Germinal center (tissue), 1 donor: Measurements from ENCODE around the gene LEMD1.
"Not testable (repeated sequence)": the region's sequence is repeated elsewhere in the genome, so short reads cannot be mapped to it uniquely, and the experiment has no call there.

Experiments used
- DNase-seq: peaks from one replicate; pipeline ENCODE4 v3.0.0; 2012; ENCODE audit warnings: mixed read lengths, low spot score

The LEMD1 gene

DNA sequence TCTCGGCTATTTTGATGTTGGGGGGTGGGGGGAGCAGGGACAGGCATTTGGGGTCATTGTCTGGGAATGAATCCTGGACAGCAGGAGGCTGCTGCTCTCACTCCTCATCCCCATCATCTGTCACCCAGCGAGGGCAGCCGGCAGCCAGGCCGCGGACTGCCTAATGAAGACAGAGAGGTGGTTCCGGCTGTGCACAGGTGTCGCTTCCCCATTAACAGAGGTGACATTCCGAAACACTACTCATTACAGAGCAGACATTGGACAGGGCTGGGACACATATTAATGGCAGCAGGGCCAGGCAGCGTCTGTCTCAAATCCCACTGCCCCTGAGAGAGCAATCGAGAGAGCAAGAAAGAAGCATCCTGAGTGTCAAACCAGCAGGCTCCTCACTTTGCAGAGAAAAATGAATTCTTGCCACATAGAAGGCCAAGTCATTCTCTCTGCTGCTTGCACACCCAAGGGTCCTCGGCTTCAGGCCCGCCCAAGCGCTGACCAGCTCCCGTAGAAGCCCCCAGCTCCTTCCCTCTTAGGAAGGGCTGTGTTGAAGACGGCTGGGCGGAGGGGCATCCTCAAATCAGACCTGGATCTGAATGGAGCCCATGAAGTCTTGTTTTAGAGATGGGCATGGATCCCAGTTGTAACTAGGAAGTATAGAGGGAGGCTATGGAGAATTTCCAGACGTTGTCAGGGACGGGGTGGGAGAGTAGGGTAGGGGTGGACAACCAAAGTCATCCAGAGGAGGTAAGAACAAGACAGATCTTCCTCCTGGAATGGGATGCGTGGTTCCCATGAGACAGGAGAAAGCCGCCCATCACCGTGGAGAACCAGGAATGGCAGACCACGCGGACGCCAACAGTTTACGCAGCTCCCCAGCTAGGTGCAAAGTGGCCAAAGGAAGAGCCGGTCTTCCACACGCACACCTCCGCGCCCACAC, 8.2 kb upstream of the LEMD1 start:
- no peak for DNase-seq

DNA sequence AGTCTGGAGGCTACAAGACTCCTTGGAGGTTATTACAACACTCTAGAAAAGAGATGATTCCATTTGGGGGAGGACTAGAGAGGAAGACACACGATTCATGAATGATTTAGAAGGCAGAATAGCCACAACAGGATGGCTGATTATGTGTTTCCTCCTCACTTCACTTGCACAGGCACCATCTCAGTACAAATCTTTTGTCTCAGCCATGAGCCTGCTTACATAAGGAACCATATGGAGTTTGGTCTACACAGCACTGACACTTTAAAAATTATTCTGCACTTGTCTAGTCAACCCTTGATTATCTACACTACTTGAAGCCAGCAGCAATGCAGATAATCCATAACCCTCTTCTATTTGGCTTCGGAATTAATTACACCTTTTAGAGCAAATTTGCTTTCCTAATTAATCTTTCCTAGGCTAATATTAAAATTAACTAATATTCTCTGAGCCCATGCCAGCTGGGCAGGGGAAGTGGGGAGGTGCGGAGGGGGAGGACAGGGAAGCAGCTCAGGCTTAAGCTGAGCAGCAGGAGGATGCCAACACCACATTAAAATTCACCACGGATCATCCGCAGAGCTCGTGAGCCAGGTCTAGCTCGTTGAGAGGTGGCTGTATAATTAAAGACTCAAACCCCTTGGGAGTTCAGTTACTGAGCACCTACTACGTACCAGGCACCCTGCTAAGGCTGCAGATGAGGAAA, 3.2 kb upstream of the LEMD1 start:
- DNase-seq: no peak

DNA sequence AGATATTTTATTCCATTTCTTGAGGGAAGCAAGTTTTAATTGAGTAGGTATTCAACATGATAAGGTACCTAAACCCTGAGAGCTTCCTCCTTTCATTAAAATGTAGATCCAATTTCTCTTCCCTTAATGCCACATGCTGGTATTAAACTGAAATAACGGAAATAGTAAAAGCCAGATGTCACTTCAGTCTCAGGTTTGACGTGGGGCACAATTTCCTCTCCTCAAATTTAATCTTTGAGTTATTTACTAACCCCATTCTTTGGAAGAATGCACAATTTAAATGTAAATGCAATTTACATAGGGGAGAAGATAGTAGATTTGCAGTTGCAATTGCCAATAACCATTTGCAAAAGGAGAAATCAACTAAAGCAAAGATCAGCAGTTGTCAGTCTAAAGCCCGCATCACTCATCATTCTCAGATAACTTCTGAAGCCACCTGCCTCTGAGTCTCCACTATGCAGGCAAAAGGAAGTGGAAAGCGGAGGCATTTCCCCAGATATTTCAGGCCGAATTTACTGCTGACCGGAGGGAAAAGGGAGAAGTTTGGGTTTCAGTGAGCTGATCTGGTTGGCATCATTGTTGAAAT, 2.1 kb upstream of the LEMD1 start:
- no peak for DNase-seq

DNA sequence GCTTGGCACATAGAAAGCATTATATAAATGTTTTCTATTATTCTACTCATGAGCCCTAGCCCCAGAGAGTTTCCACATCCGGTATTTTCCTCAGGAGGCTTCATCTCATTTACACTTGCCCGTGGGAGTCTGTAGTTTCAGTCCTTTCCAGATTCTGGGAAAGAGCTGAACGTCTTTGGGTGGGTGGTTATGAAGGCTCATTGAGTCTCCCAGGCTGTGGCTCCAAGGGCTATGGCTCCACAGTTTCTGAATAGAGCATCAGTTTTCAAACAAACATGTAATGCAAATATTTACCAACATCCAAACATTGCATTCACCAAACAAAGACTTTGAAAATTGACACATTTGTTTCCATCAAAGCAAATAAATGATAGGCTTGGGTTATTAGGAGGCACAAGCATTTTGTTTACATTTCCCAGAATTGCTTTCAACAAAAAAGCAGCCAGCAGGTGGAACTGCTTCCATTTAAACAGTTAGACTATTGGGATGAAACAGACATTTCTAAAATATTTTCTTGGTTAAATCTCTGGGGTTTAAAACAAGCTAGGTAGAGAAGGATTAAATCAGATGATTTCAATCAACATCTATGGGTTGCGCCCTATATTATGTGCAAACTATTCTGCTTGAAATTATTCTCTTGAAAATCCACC, 1.3 kb upstream of the LEMD1 start:
- no peak for DNase-seq

DNA sequence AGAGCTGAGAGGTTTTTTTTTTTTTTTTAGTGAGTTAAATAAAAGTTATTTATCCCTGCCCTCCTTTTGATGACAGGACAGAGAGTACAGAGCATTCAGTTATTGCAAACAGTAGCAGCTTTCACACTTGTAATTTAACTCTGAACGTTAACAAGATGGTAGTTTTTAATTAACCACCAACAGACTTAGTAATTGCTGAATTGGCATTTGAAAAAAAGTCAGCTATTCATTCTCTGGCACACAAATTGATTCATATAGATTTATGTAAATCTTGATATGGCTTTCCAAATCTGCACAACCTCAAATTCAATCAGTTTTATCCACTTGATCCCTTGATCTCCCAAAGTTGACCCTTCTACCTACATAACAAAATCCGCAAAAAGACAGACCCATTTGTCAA, 918 bp downstream of the LEMD1 start:
- no peak for DNase-seq

DNA sequence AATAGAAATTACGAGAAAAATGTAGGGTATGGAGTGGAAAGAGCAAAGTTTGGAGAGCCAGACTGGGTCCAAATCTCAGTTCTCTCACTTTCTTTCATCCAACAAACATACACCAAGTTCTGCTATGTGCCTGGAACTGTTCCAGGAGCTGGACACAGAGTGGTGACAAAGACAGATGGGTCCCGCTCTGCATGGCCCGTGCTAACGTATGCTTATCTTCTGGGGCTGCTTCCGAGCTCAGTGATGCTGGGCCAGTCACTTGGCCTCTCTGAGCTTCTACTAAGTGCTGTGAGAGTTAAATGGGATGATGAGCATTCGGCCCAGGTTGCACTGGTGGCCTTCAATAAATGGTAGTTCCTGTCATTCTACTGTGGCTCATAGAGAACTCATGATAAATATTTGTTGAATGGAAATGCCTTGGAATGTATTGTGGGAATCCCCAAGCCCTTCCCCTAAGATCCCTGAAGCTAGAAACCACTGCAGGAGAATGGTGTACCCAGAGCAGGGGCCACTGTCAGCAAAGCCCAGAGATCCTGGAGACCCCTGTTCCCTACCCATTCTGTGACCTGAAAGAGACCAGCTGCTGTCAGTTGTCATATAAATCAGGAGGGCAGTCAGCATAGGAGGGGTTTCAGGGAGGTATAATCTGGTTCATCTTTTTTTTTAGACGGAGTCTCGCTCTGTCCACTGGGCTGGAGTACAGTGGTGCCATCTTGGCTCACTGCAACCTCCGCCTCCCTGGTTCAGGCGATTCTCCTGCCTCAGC, 3.8 kb downstream of the LEMD1 start:
- no peak for DNase-seq

DNA sequence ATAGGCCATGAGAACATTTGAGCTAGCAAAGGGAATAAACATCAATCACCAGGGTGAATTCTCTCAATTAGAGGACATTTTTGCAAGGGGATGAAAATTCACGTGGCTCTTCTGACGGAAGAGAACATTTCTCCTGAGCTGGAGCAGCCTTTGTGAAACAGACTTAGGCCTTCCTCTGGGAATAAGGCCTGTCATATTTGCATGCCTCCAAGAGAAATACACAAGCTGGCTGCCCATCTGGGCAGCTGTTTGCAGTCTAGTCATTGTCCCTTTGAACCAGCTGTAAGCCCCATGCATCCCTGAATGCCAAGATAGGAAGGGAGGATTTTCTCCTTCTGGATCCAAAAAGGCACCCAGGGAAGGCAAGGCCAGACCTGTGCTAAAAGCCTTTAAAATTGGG, 5.5 kb downstream of the LEMD1 start:
- no peak for DNase-seq

DNA sequence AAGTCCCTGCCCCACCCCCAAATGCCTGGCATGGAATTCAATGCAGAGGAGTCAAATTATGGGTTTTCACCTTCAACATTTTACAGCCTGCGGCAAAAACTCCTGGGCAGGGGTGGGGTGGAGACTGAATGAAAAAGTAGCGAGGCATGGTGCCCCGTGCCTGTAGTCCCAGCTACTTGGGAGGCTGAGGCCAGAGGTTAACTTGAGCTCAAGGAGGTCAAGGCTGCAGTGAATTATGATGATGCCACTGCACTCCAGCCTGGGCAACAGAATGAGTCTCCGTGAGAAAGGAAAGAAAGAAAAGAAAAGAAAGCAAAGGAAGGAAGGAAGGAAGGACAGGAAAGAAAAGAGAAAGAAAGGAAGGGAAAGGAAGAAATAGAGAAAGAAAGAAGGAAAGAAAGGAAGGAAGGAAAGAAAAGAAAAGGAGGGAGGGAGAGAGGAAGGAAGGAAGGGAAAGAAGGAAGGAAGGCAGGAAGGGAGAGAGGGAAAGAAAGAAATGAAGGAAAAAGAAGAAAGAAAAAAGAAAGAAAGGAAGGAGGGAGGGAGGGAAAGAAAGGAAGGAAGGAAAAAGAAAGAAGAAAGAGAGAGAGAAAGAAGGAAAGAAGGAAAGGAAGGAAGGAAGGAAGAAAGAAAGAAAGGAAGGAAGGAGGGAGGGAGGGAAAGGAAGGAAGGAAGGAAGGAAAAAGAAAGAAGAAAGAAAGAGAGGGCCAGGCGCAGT, 11.1 kb downstream of the LEMD1 start:
- no peak for DNase-seq

DNA sequence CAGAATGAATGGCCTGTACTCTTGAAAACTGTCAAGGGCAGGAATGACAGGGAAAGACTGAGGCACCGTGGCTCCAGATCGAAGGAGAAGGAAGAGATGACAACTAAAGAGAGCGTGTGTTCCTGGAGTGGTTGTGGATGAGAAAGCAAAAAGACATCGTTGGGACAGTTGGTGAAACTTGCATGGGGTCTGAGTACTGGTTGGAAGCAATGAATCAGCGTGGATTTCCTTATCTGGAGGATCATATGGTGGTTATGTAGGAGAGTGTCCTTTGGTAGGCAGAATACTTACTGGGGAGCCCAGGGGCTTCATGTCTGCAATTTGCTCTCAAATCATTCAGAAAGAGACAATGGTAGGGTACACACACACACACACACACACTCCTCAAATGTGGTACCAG, 13.9 kb downstream of the LEMD1 start:
- no peak for DNase-seq

DNA sequence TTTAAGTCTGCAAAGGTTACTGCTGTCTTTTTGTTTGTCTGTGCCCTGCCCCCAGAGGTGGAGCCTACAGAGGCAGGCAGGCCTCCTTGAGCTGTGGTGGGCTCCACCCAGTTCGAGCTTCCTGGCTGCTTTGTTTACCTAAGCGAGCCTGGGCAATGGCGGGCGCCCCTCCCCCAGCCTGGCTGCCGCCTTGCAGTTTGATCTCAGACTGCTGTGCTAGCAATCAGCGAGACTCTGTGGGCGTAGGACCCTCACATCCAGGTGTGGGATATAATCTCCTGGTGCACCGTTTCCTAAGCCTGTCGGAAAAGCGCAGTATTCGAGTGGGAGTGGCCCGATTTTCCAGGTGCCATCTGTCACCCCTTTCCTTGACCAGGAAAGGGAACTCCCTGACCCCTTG, 15.6 kb downstream of the LEMD1 start:
- DNase-seq: not testable (repeated sequence)

DNA sequence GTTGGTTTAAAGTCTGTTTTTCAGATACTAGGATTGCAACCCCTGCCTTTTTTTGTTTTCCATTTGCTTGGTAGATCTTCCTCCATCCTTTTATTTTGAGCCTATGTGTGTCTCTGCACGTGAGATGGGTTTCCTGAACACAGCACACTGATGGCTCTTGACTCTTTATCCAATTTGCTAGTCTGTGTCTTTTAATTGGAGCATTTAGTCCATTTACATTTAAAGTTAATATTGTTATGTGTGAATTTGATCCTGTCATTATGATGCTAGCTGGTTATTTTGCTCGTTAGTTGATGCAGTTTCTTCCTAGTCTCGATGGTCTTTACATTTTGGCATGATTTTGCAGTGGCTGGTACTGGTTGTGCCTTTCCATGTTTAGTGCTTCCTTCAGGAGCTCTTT, 17.4 kb downstream of the LEMD1 start:
- DNase-seq: not testable (repeated sequence)

DNA sequence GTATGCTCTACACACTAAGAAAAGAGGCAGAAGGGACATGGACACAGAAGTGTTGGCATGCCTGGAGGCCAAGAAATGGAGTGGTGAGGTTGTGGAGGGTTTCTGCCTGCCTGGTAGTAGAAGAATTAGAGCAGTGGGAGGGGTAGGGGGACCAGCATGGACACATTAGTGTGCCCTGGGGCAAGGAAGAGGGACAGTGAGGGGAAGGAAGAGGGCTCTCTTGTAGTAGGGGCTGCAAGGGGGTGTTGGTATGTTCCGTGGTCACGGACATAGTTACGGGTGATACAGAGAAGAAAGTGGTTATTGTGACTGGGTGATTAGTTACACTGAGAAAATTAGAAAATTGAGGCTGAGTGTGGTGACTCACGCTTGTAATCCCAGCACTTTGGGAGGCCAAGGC, 23.3 kb downstream of the LEMD1 start:
- DNase-seq: no peak

DNA sequence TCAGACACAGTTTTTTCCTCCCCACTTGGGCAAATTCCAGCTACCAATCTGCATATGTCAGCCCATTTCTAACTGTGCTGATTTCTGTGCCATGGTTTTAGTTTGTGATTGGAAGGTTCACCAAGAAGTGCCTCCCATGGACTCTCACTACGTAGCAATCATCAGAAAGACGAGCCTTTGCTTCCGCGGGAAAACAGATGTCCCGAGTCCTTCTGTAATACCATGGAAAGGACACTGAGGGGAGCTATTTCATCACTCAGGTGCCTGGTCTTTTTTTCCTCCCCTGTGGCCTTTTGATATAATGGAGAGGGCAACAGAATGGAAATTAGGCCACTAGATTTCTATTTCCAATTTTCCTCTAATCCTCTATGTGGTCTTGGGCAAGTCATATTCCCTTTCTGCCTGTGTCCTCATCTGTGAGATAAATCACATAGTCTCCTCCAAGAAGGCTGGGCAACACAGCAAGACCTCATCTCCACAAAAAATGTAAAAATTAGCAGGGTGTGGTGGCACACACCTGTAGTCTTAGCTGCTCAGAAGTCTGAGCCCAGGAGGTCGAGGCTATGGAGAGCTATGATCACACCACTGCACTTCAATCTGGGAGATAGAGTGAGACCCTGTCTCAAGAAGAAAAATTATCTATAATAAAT, 24.8 kb downstream of the LEMD1 start:
- DNase-seq: peak; percentile 56

DNA sequence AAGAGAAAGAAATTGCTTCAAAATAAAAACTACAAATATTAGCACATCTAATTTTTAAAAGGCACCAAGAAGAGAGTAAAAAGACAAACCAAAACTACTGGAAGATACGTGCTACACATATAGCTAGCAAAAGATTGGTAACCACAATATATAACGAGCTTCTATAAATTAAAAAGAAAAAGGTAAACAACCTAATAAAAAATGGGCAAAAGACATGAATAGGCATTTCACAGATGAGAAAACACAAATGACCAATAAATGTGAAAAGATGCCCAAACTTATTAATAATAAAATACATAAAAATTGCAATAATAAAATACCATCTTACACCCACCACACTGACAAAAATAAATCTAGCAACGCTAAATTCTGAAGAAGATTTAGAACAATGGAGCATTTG, 26.2 kb downstream of the LEMD1 start:
- no peak for DNase-seq

DNA sequence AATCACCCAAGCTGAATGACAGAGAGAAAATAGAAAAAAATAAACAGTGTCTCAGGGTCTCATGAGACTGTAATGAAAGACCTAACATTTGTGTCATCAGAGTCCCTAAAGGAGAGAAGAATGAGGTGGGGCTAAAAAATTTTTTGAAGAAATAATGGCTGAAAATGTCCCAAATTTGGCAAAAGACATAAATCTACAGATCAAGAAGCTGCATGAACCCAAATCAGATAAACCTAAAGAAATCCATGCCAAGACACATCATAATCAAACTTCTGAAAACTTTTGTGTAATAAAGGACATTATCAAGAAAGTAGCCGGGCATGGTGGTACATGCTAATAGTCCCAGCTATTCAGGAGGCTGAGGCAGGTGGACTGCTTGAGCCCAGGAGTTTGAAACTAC, 29.2 kb downstream of the LEMD1 start:
- DNase-seq: no peak

DNA sequence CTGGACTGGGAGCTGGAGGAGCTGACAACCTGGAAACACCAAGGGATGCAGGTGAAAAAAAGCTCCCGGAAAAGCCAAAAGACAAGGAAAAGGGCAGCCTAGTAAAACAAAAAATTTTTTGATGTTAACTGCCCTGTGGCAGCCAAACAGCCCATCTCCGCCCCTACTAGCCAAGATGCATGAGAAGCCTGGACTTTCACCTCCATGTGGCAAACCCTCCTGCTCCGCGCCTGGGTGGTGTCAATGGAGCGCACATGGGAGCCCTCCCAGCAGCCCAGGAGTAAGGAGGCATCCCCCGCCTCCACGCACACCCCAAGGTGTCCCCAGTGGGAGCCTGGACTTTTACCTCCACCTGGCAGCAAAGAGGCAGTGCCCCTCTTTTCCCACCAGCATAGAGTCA, 30.5 kb downstream of the LEMD1 start:
- no peak for DNase-seq

DNA sequence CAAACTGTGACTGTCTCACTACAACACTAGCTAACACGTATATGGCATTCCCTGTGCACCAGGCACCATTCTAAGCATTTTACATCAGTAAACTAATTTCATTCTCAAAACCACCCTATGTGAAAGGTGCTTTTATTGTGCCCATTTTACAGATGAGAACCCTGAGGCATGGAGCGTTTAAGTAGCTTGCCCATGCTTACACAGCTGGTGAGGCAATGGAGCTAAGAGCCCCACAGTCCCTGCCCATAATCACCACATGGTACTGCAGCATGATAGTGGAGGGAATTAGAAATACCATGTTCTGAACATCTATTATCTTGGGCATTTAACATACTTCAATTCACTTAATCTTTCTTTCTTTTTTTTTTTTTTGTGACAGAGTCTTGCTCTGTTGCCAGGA, 34.0 kb downstream of the LEMD1 start:
- no peak for DNase-seq

DNA sequence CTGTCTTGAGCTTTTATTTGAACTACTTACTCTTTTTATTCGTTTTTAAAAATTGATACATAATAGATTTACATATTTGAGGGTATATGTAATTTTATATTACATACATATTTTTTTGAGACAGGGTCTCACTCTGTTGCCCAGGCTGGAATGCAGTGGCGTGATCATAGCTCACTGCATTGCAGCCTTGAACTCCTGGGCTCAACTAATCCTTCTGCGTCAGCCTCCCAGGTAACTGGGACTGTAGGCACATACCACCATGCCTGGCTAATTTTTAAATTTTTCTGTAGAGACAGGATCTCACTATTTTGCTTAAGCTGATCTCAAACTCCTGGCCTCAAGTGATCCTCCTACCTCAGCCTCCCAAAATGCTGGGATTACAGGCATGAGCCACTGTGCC, 38.9 kb downstream of the LEMD1 start:
- not testable (repeated sequence) for DNase-seq

DNA sequence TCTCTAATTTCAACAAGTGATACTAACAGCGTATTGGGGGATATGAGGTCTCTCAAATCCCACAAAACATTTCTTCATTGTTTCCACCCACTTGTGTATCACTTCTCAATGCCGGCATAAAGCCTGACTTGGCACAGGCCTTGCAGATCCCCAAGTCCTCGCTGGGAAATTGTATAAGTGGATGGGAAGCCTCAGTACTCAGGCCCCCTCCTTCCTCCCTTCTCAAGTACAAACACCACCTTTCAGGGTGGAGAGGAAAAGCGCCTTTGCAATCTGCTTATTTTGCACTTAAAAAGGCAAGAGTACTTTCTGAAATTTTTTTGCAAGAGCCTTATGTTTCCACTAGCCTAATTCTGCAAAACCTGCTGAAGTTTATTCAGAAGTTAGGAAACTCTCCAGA, 39.3 kb downstream of the LEMD1 start:
- DNase-seq: no peak

DNA sequence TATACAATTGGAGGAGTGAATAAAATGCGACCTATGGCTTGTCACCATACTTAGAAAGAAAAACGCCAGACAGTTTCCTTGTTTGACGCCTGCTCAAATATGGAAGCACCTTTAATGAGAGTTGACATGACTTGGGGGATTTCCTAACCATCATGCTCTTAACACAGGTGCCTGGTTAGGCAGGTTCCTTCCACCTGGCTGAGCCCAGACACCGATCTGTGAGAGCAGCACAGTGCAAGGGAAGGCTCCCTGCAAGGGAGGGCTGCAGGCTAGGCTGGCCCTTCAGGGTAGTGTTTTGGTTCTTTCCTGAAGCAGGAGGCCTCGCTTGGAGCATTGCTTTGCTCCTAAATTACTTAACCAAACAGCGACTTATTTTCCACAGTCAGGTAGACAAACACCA, 40.6 kb downstream of the LEMD1 start:
- no peak for DNase-seq

DNA sequence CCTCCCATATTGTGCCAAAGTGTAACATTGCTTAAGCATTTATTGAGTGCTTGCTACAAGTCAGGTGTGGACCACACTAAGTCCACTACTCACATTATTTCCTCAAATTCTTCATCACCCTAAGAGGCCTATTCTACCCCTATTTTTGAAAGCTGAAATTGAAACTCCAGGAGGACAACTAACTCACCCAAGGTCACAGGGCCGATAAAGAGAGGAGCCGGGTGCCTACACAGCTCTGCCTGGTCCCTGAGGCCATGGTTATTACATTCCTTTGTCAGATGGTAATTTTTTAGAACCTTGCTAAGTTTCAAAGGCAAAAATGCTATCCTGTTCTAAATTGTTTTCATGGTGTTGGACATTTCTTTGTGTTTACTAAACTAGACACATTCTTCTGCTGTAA, 41.0 kb downstream of the LEMD1 start:
- no peak for DNase-seq
